IMR-90 (cell line): ENCODE results near the gene BARX1. TPM values are rescaled to one million over a fixed set of nuclear protein-coding genes. Genes with fewer than 3 reads are reported as not detected.

Experiments used
- ATAC-seq: fragments of 200-7000 bp; cut with Tn5 transposase; 2 replicates; pipeline ENCODE4 v1.9.1; 2020; ENCODE audit warnings: low read depth, mild to moderate bottlenecking, moderate library complexity
- BruUV-seq: library from RNA; stranded (reverse); fragments of 400-500 nt; replicated peaks from 2 replicates; lab custom pipeline; 2021; lab: Mats Ljungman, UMichigan
- CTCF ChIA-PET: fragments of 300-600 bp; formaldehyde crosslinking; extraction: SDS; loops from one replicate; lab custom pipeline; 2021; ENCODE audit warnings: antibody characterized with exemption; lab: Yijun Ruan, JAX
- POLR2A ChIA-PET: fragments of 300-600 bp; sonication (Branson Sonifier 250); formaldehyde crosslinking; loops from one replicate; lab custom pipeline; 2022; ENCODE audit warnings: antibody characterized with exemption; ENCODE audit not compliant: unreplicated experiment; lab: Charles Lee
- DNase-seq: peaks from one replicate; pipeline ENCODE4 v3.0.0; 2013
- H2AFZ ChIP-seq: replicated peaks from 2 replicates; pipeline ENCODE3; 2013; ENCODE audit warnings: low read length, mild to moderate bottlenecking; ENCODE audit not compliant: poor library complexity
- H2AK5ac ChIP-seq: 2 replicates; pipeline ENCODE4 v1.6.1; 2013; ENCODE audit warnings: low read depth, low read length, inconsistent platforms
- H2AK9ac ChIP-seq: replicated peaks from 2 replicates; pipeline ENCODE3; 2013; ENCODE audit warnings: mild to moderate bottlenecking, low read depth, low read length, moderate library complexity; ENCODE audit not compliant: poor library complexity
- H2BK120ac ChIP-seq: 2 replicates; pipeline ENCODE4 v1.6.1; 2013; ENCODE audit warnings: low read depth, low read length, inconsistent platforms
- H2BK15ac ChIP-seq: 3 replicates; pipeline ENCODE4 v1.6.1; 2013; ENCODE audit warnings: low read depth, low read length, inconsistent platforms
- H2BK20ac ChIP-seq: 2 replicates; pipeline ENCODE4 v1.6.1; 2013; ENCODE audit warnings: low read depth, mild to moderate bottlenecking, inconsistent platforms, low read length, moderate library complexity
- H2BK5ac ChIP-seq: 2 replicates; pipeline ENCODE4 v1.6.1; 2013; ENCODE audit warnings: mild to moderate bottlenecking, low read depth, low read length, inconsistent platforms; ENCODE audit not compliant: poor library complexity, severe bottlenecking
- H3K14ac ChIP-seq: replicated peaks from 2 replicates; pipeline ENCODE4 v1.6.1; 2013; ENCODE audit warnings: low read depth, low read length, inconsistent platforms
- H3K18ac ChIP-seq: 2 replicates; pipeline ENCODE4 v1.6.1; 2013; ENCODE audit warnings: low read depth, low read length, control low read depth
- H3K23ac ChIP-seq: 2 replicates; pipeline ENCODE4 v1.6.1; 2013; ENCODE audit warnings: low read depth, low read length, inconsistent platforms
- H3K27ac ChIP-seq: 2 replicates; pipeline ENCODE4 v1.5.1; 2013; ENCODE audit warnings: mild to moderate bottlenecking, control low read depth, low read length; ENCODE audit not compliant: insufficient read depth
- H3K27me3 ChIP-seq: 2 replicates; pipeline ENCODE4 v1.6.1; 2013; ENCODE audit warnings: low read length; ENCODE audit not compliant: control insufficient read depth, insufficient read depth
- H3K36me3 ChIP-seq: 2 replicates; pipeline ENCODE4 v1.6.1; 2013; ENCODE audit warnings: low read length, mixed read lengths; ENCODE audit not compliant: control insufficient read depth, insufficient read depth
- H3K4ac ChIP-seq: 2 replicates; pipeline ENCODE4 v1.6.1; 2013; ENCODE audit warnings: low read depth, low read length, inconsistent platforms
- H3K4me1 ChIP-seq: 2 replicates; pipeline ENCODE4 v1.6.1; 2013; ENCODE audit warnings: low read length, mixed read lengths; ENCODE audit not compliant: control insufficient read depth, insufficient read depth
- H3K4me2 ChIP-seq: 2 replicates; pipeline ENCODE4 v1.6.1; 2013; ENCODE audit warnings: low read depth, mild to moderate bottlenecking, control low read depth, low read length, moderate library complexity
- H3K4me3 ChIP-seq: 2 replicates; pipeline ENCODE4 v1.5.1; 2013; ENCODE audit warnings: low read depth, mild to moderate bottlenecking, control low read depth, low read length, moderate library complexity; ENCODE audit not compliant: insufficient read depth
- H3K56ac ChIP-seq: 2 replicates; pipeline ENCODE4 v1.6.1; 2013; ENCODE audit warnings: low read length, inconsistent platforms; ENCODE audit not compliant: insufficient read depth; ENCODE audit errors: extremely low read depth
- H3K79me1 ChIP-seq, 2 experiments: 2 replicates each; pipeline ENCODE4 v1.6.1; 2013; ENCODE audit warnings: low read length in 2 of 2, inconsistent platforms in 1 of 2, low read depth in 1 of 2
- H3K9ac ChIP-seq: 2 replicates; pipeline ENCODE4 v1.6.1; 2013; ENCODE audit warnings: low read depth, low read length, control low read depth
- H3K9me1 ChIP-seq: 2 replicates; pipeline ENCODE4 v1.6.1; 2013; ENCODE audit warnings: low read length, inconsistent platforms; ENCODE audit not compliant: insufficient read depth
- H3K9me3 ChIP-seq: 2 replicates; pipeline ENCODE4 v1.6.1; 2013; ENCODE audit warnings: low read length; ENCODE audit not compliant: control insufficient read depth, insufficient read depth
- H4K20me1 ChIP-seq: 2 replicates; pipeline ENCODE4 v1.6.1; 2013; ENCODE audit warnings: low read length, inconsistent platforms; ENCODE audit not compliant: insufficient read depth
- H4K5ac ChIP-seq: 2 replicates; pipeline ENCODE4 v1.6.1; 2013; ENCODE audit warnings: mild to moderate bottlenecking, low read depth, low read length, control low read depth
- H4K8ac ChIP-seq, 2 experiments: 2 replicates each; pipeline ENCODE4 v1.6.1; 2013; ENCODE audit warnings: low read depth in 2 of 2, low read length in 2 of 2, control low read depth in 1 of 2, inconsistent platforms in 1 of 2
- H4K91ac ChIP-seq: 2 replicates; pipeline ENCODE4 v1.6.1; 2013; ENCODE audit warnings: low read depth, low read length, inconsistent platforms; ENCODE audit not compliant: insufficient read depth
- BHLHE40 ChIP-seq: fragments of 150-350 bp; IDR thresholded peaks from 2 replicates; pipeline ENCODE4 v1.6.1; 2016; ENCODE audit warnings: mild to moderate bottlenecking, low read depth, low read length
- FOS ChIP-seq: fragments of 150-350 bp; IDR thresholded peaks from 2 replicates; pipeline ENCODE4 v1.6.1; 2016; ENCODE audit warnings: low read depth, low read length
- MAZ ChIP-seq: IDR thresholded peaks from 2 replicates; pipeline ENCODE4 v1.6.1; 2012; ENCODE audit warnings: low read depth, mild to moderate bottlenecking, low read length, improper control_type of control experiment, moderate library complexity, borderline replicate concordance
- MXI1 ChIP-seq: IDR thresholded peaks from 2 replicates; pipeline ENCODE4 v1.6.1; 2012; ENCODE audit warnings: low read depth, mild to moderate bottlenecking, low read length, moderate library complexity, borderline replicate concordance
- NFE2L2 ChIP-seq: fragments of 150-350 bp; IDR thresholded peaks from 2 replicates; pipeline ENCODE4 v1.6.1; 2016; ENCODE audit warnings: low read depth, mild to moderate bottlenecking, low read length
- POLR2A ChIP-seq: IDR thresholded peaks from 2 replicates; pipeline ENCODE4 v1.6.1; 2012; ENCODE audit warnings: mild to moderate bottlenecking, low read depth, low read length
- RAD21 ChIP-seq: IDR thresholded peaks from 2 replicates; pipeline ENCODE4 v1.6.1; 2012; ENCODE audit warnings: low read length, improper control_type of control experiment
- RCOR1 ChIP-seq: IDR thresholded peaks from 2 replicates; pipeline ENCODE4 v1.6.1; 2012; ENCODE audit warnings: mild to moderate bottlenecking, low read length, improper control_type of control experiment; ENCODE audit not compliant: insufficient replicate concordance
- RFX5 ChIP-seq: IDR thresholded peaks from 2 replicates; pipeline ENCODE4 v1.8.0; 2012; ENCODE audit warnings: low read depth, mild to moderate bottlenecking, low read length, moderate library complexity
- SMC3 ChIP-seq: fragments of 150-350 bp; IDR thresholded peaks from 2 replicates; pipeline ENCODE4 v1.6.1; 2016; ENCODE audit warnings: low read depth, mild to moderate bottlenecking, antibody characterized with exemption, low read length, moderate library complexity
- WGBS, 2 experiments: methylation state at CpG; one replicate each; pipeline versions ENCODE4 v1.1.5 to v1.1.7; 2013; ENCODE audit warnings: missing lambda C conversion rate in 2 of 2; ENCODE audit not compliant: insufficient read length in 1 of 2; ENCODE audit errors: extremely low coverage in 2 of 2; 5-methylcytosine and 5-hydroxymethylcytosine counted together
- dilution Hi-C: fragments of 300-500 bp; cut with HindIII; formaldehyde crosslinking; loops from one replicate; pipeline ENCODE4 v1.14.3; 2018; ENCODE audit warnings: low sequenced_read_pairs; ENCODE audit not compliant: unreplicated experiment
- in situ Hi-C: fragments of 300-500 bp; cut with MboI; formaldehyde crosslinking; loops from 3 replicates; pipeline ENCODE4 v1.14.3; 2019; ENCODE audit warnings: low sequenced_read_pairs, inconsistent platforms, mixed read lengths
- intact Hi-C: fragments of 100-400 bp; cut with micrococcal nuclease; formaldehyde crosslinking; loops from 2 replicates; pipeline ENCODE4 v1.10.0; 2022
- polyA plus RNA-seq, 3 experiments: library from polyadenylated mRNA; depleted of rRNA; stranded (reverse); fragments of >200 nt; gene quantifications; 2 replicates each; pipeline ENCODE4 v1.2.3, GENCODE V29; 2012; ENCODE audit warnings: low replicate concordance in 1 of 3
- total RNA-seq: library from RNA; depleted of rRNA; stranded (reverse); fragments of >200 nt; gene quantifications from 2 replicates; pipeline ENCODE4 v1.2.3, GENCODE V29; 2012
- TF ChIP-seq, protein P1 (sequence below): fragments of 150-350 bp; IDR thresholded peaks from 2 replicates; pipeline ENCODE4 v1.6.1; 2016; ENCODE audit warnings: low read depth, mild to moderate bottlenecking, low read length, moderate library complexity, borderline replicate concordance

The BARX1 gene
- total and polyA plus RNA-seq, 2 of the 4 experiments (the other 2 are of a cell fraction), result not detected

DNA sequence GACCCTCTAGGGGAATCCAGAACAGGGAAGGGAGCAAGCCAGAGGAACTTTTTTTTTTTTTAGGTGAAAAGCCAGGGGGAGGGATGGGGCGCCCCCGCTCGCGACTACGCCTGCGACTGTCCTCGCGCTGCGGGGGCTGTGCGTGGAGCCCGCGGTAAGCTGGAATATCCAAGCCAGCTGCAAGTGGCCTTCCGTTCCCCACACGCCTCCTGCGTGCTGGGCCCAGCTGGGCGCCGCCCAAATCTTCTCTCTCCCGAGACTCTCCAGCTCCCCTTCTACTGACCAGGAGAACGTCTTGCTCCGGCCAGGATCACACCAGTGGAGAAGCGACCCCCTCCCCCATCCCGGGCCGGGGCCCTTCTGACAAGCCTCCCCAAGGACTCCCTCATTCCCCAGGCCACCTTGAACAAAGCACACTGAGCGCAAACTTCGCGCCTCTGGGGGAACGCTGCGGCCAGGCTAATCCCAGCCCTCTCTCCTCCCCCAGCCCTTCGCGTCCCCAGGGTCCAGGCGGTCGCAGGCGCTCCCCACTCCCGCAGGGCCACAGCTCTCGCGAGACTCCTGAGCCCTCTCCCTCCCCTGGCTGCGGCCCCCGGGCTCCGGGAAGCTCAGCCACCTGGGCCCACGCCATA, 6.6 kb downstream of the BARX1 start:
- no peak for ATAC-seq
- in situ Hi-C loops (no loop called here), intact Hi-C loops (no loop called here), dilution Hi-C loops (no loop called here)
- Histone ChIP-seq H2AFZ (no peak overlapping the region), H3K4me3 (no peak overlapping the region), H3K4me1 (peaks cover 2% of the 10 kb centered on the region; the same call in 1 of the 2 replicates), H2BK15ac (no peak overlapping the region), H2AK9ac (no peak overlapping the region), H3K23ac (no peak overlapping the region), H3K4ac (no peak overlapping the region), H2BK20ac (no peak overlapping the region), H3K4me2 (no peak overlapping the region), H2AK5ac (no peak overlapping the region), H3K79me1 (no peaks in the 10 kb centered on the region), H4K5ac (no peak overlapping the region), H4K8ac (no peak overlapping the region), H3K18ac (no peak overlapping the region), H3K14ac (no peak overlapping the region), H3K27ac (no peak overlapping the region), H2BK5ac (no peak overlapping the region), H3K56ac (no peak overlapping the region), H3K36me3 (no peaks in the 10 kb centered on the region), H3K9me1 (no peaks in the 10 kb centered on the region), H3K9ac (no peak overlapping the region), H3K9me3 (peaks cover 12% of the 10 kb centered on the region), H4K20me1 (no peaks in the 10 kb centered on the region), H4K91ac (no peak overlapping the region), H2BK120ac (no peak overlapping the region), H3K27me3 (peaks cover 95% of the 10 kb centered on the region)
- CTCF ChIA-PET, result no interaction called here
- POLR2A ChIA-PET, result no interaction called here
- WGBS, 2 experiments, result 3% methylated on average over 10 of the region's 40 CpGs; no CpG with 5 or more reads in 1 of the 2 experiments
- DNase-seq, result no peak
- TF ChIP-seq RFX5 (no peak), SMC3 (no peak), RAD21 (no peak), BHLHE40 (no peak), RCOR1 (no peak), MAZ (no peak), NFE2L2 (no peak), FOS (no peak), MXI1 (no peak), POLR2A (no peak)
- TF ChIP-seq, protein P1, sequence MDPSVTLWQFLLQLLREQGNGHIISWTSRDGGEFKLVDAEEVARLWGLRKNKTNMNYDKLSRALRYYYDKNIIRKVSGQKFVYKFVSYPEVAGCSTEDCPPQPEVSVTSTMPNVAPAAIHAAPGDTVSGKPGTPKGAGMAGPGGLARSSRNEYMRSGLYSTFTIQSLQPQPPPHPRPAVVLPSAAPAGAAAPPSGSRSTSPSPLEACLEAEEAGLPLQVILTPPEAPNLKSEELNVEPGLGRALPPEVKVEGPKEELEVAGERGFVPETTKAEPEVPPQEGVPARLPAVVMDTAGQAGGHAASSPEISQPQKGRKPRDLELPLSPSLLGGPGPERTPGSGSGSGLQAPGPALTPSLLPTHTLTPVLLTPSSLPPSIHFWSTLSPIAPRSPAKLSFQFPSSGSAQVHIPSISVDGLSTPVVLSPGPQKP, result no peak
- BruUV-seq, result no TSS peak
